GM19351 (cell line): ENCODE measurements around the gene CDKAL1.
"Not testable (repeated sequence)": the region's sequence is repeated elsewhere in the genome, so short reads cannot be mapped to it uniquely, and the experiment has no call there.

Source experiments
- ATAC-seq: cut with Tn5 transposase; IDR thresholded peaks from one replicate; pipeline ENCODE4 v1.9.1; 2021; ENCODE audit warnings: mild to moderate bottlenecking, moderate library complexity; ENCODE audit not compliant: unreplicated experiment

Gene CDKAL1

GRCh38 chr6:21186479-21187055 is 652.3 kb downstream of the CDKAL1 start:
- no peak for ATAC-seq

- ATAC-seq = no peak
Measured at GRCh38 chr6:21187485-21187884, 653.2 kb downstream of the CDKAL1 start.

GRCh38 chr6:21188505-21189223 is 654.4 kb downstream of the CDKAL1 start:
- ATAC-seq = no peak

GRCh38 chr6:21189759-21190158 is 655.5 kb downstream of the CDKAL1 start:
- no peak for ATAC-seq

- peak; percentile 23 for ATAC-seq
Measured at GRCh38 chr6:21190701-21191100, 656.4 kb downstream of the CDKAL1 start.

- ATAC-seq = no peak
Measured at GRCh38 chr6:21193790-21194475, 659.7 kb downstream of the CDKAL1 start.

- ATAC-seq = not testable (repeated sequence)
Measured at GRCh38 chr6:21195301-21195700, 661.0 kb downstream of the CDKAL1 start.

GRCh38 chr6:21198032-21198640 is 663.9 kb downstream of the CDKAL1 start:
- no peak for ATAC-seq

- ATAC-seq = no peak
Measured at GRCh38 chr6:21199262-21199661, 665.0 kb downstream of the CDKAL1 start.

GRCh38 chr6:21200134-21200870 is 666.0 kb downstream of the CDKAL1 start:
- ATAC-seq = no peak

GRCh38 chr6:21201187-21201586 is 666.9 kb downstream of the CDKAL1 start:
- no peak for ATAC-seq

- no peak for ATAC-seq
Measured at GRCh38 chr6:21201637-21202350, 667.5 kb downstream of the CDKAL1 start.

- ATAC-seq = no peak
Measured at GRCh38 chr6:21202521-21202920, 668.3 kb downstream of the CDKAL1 start.

GRCh38 chr6:21204951-21205350 is 670.7 kb downstream of the CDKAL1 start:
- no peak for ATAC-seq

- ATAC-seq = no peak
Measured at GRCh38 chr6:21208081-21208795, 674.0 kb downstream of the CDKAL1 start.

GRCh38 chr6:21208796-21209186 is 674.5 kb downstream of the CDKAL1 start:
- no peak for ATAC-seq

- ATAC-seq = peak; percentile 67
Measured at GRCh38 chr6:21213492-21213891, 679.2 kb downstream of the CDKAL1 start.

GRCh38 chr6:21214738-21215448 is 680.6 kb downstream of the CDKAL1 start:
- no peak for ATAC-seq

GRCh38 chr6:21219241-21219640 is 685.0 kb downstream of the CDKAL1 start:
- no peak for ATAC-seq
